Activated CD8-positive, alpha-beta memory T cell treated with anti-CD3 and anti-CD28 coated beads, Interleukin-2, amount 10 ng/mL, durations not matched to agents 7 days and 5 days (primary cell): Measurements from ENCODE around the gene GIMAP6. TPM values are rescaled to one million over a fixed set of nuclear protein-coding genes. Genes with fewer than 3 reads are reported as not detected.
"Not testable (repeated sequence)": the region's sequence is repeated elsewhere in the genome, so short reads cannot be mapped to it uniquely, and the experiment has no call there.

Experiments
- ATAC-seq: fragments of 150-1000 bp; cut with Tn5 transposase; one replicate; pipeline ENCODE4 v1.10.0; 2021; ENCODE audit warnings: moderate library complexity
- CTCF ChIA-PET: fragments of 350-600 bp; sonication (Branson Sonifier 250); formaldehyde crosslinking; loops from one replicate; lab custom pipeline; 2021; ENCODE audit warnings: antibody characterized with exemption; lab: Charles Lee
- DNase-seq: peaks from one replicate; pipeline ENCODE4 v3.0.0-alpha.2; 2020
- H3K27ac Mint-ChIP-seq: one replicate; pipeline ENCODE4 v1.8.0; 2021; ENCODE audit warnings: mild to moderate bottlenecking, mixed read lengths
- H3K27me3 Mint-ChIP-seq: one replicate; pipeline ENCODE4 v1.8.0; 2021; ENCODE audit warnings: mixed read lengths
- H3K36me3 Mint-ChIP-seq: one replicate; pipeline ENCODE4 v1.8.0; 2021; ENCODE audit warnings: mild to moderate bottlenecking, mixed read lengths
- H3K4me1 Mint-ChIP-seq: one replicate; pipeline ENCODE4 v1.8.0; 2021; ENCODE audit warnings: mixed read lengths
- H3K4me3 Mint-ChIP-seq: one replicate; pipeline ENCODE4 v1.8.0; 2021; ENCODE audit warnings: mild to moderate bottlenecking, moderate library complexity, mixed read lengths
- H3K9me3 Mint-ChIP-seq: one replicate; pipeline ENCODE4 v1.8.0; 2022; ENCODE audit warnings: low read depth, mixed read lengths
- total RNA-seq, 2 experiments: library from RNA; stranded (reverse); gene quantifications; one replicate each; pipeline ENCODE4 v1.2.3, GENCODE V29; 2021

The GIMAP6 gene
- total RNA-seq: 10 to 100 TPM; 54.6 to 65.0 TPM

DNA sequence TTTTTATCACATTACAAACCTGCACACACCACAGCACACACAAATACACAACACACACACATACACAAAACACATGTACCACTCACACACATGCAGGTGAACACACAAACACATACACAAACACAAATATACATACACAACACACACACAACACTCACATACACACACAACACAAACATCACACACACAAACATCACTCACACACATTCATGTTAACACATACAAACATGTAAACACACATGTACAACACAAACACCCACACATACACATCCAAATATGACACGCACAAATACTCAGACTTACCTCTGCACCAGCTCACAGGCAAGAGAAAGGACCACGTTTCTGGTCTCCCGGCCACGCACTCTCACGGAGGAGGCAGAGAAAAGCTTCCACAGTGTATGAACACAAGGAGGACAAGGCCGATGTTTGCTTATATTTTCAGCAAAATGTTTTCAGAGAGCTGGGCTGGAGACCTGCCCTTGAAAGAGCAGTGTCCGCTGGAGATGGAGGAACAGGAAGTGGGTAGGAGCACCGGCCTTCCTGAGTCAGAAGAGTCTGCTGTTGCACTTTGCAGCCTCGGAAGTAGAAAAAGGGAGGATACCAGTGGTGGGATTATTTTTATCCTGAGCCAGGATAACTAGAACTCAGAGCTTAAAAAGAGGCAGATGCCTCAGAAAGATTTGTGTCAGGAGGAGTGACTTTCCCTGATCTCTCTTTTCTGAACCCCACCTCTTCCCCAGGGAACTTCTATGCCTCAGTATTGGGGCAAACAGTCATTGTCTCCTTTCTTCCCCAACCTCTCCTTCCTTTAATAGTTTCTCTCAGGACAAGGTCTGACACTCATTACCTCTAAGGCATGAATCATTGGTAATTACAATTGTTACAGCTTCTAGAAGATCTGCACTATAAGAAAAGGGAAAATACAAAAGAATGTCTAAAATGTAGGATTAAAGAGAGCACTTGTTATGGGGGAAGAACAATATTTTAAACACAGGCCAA, at the start of gene GIMAP6:
Gene GIMAP6, minus strand, starts transcription at position 520 of the 999 bp plus-strand sequence. CDS start 2,243 bp downstream, outside the sequence.
- Mint-ChIP-seq H3K9me3 (peaks cover 15% of the 10 kb centered on the region), H3K4me1 (peaks cover 62% of the 10 kb centered on the region), H3K36me3 (peaks cover 72% of the 10 kb centered on the region), H3K4me3 (peak within 1 kb of the TSS; percentile 97), H3K27ac (peak within 1 kb of the TSS; percentile 91), H3K27me3 (no peaks in the 10 kb centered on the region)
- DNase-seq (peak; percentile 71), ATAC-seq (peak; percentile 77)
- CTCF ChIA-PET: interaction anchor here (0.9 to 2.6 kb wide), 11 partner anchors 11 to 183 kb away, joined by 3 to 13 read pairs (median 5); partner anchors contain the start of genes GIMAP1, GIMAP2 and GIMAP8

GRCh38 chr7:150680364-150680763, 48.2 kb upstream of the GIMAP6 start:
- H3K9me3 Mint-ChIP-seq, CTCF ChIA-PET, H3K4me3 Mint-ChIP-seq, DNase-seq, H3K27me3 Mint-ChIP-seq, ATAC-seq: not testable (repeated sequence)
- peaks cover 83% of the 10 kb centered on the region for H3K4me1 Mint-ChIP-seq
- peak overlapping the region; percentile 16 for H3K27ac Mint-ChIP-seq
- H3K36me3 Mint-ChIP-seq: peaks cover 35% of the 10 kb centered on the region

- H3K27me3 Mint-ChIP-seq, ATAC-seq, CTCF ChIA-PET, DNase-seq, H3K9me3 Mint-ChIP-seq: not testable (repeated sequence)
- H3K36me3 Mint-ChIP-seq: peaks cover 41% of the 10 kb centered on the region
- peak overlapping the region; percentile 62 for H3K27ac Mint-ChIP-seq
- peak overlapping the region; percentile 54 for H3K4me3 Mint-ChIP-seq
- peaks cover 74% of the 10 kb centered on the region for H3K4me1 Mint-ChIP-seq
Measured at GRCh38 chr7:150678601-150679000, 46.4 kb upstream of the GIMAP6 start.

GRCh38 chr7:150676854-150677253, 44.7 kb upstream of the GIMAP6 start:
- H3K9me3 Mint-ChIP-seq, H3K27me3 Mint-ChIP-seq, DNase-seq, CTCF ChIA-PET: not testable (repeated sequence)
- H3K27ac Mint-ChIP-seq: peak overlapping the region; percentile 80
- peaks cover 68% of the 10 kb centered on the region for H3K4me1 Mint-ChIP-seq
- peaks cover 37% of the 10 kb centered on the region for H3K36me3 Mint-ChIP-seq
- peak; percentile 48 for ATAC-seq
- peak overlapping the region; percentile 56 for H3K4me3 Mint-ChIP-seq

GRCh38 chr7:150676276-150676675, 44.1 kb upstream of the GIMAP6 start:
- Mint-ChIP-seq H3K4me1 (peaks cover 70% of the 10 kb centered on the region), H3K4me3 (peak overlapping the region; percentile 56), H3K27ac (peak overlapping the region; percentile 80), H3K36me3 (peaks cover 39% of the 10 kb centered on the region)
- peak; percentile 24 for ATAC-seq
- H3K9me3 Mint-ChIP-seq, DNase-seq, CTCF ChIA-PET, H3K27me3 Mint-ChIP-seq: not testable (repeated sequence)

DNA sequence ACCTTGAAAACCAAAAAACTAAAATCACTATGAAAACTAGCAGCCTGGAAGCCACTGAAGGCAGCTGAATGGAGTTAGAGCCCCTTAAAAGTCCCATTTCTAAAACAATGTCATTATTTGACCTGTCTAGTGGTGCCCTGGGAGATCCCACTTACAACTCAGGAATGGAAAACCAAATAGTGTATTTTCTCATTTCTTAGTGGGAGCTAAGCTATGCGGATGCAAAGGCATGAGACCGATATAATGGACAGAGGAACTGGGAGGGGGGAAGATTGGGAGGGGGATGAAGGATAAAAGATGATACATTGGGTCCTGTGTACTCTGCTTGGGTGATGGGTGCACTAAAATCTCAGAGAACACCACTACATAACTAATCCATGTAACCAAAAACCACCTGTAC, 43.5 kb upstream of the GIMAP6 start:
- peak overlapping the region; percentile 14 for H3K4me3 Mint-ChIP-seq
- no peak for ATAC-seq
- CTCF ChIA-PET: no interaction called here

GRCh38 chr7:150671798-150672585, 39.8 kb upstream of the GIMAP6 start:
- H3K27me3 Mint-ChIP-seq, ATAC-seq, DNase-seq, H3K9me3 Mint-ChIP-seq, CTCF ChIA-PET, H3K4me3 Mint-ChIP-seq: not testable (repeated sequence)
- H3K36me3 Mint-ChIP-seq: peaks cover 39% of the 10 kb centered on the region
- H3K4me1 Mint-ChIP-seq: peaks cover 77% of the 10 kb centered on the region
- H3K27ac Mint-ChIP-seq: peak overlapping the region; percentile 35

More for the DNA sequence above, 43.5 kb upstream of the GIMAP6 start:
- Mint-ChIP-seq H3K4me1 (peaks cover 72% of the 10 kb centered on the region), H3K36me3 (peaks cover 39% of the 10 kb centered on the region), H3K9me3 (peaks cover 3% of the 10 kb centered on the region), H3K27ac (peak overlapping the region; percentile 80), H3K27me3 (no peaks in the 10 kb centered on the region)
- no peak for DNase-seq

GRCh38 chr7:150668977-150669376, 36.8 kb upstream of the GIMAP6 start:
- Mint-ChIP-seq H3K9me3 (peaks cover 8% of the 10 kb centered on the region), H3K27me3 (no peaks in the 10 kb centered on the region), H3K4me1 (peaks cover 83% of the 10 kb centered on the region), H3K27ac (peak overlapping the region; percentile 93), H3K36me3 (peaks cover 37% of the 10 kb centered on the region), H3K4me3 (peak overlapping the region; percentile 36)
- DNase-seq (no peak), ATAC-seq (no peak)
- CTCF ChIA-PET: interaction anchor here (0.9 to 4.9 kb wide), 4 partner anchors 18 to 220 kb away, joined by 3 to 21 read pairs (median 10); partner anchors contain the start of genes GIMAP1 and GIMAP2

DNA sequence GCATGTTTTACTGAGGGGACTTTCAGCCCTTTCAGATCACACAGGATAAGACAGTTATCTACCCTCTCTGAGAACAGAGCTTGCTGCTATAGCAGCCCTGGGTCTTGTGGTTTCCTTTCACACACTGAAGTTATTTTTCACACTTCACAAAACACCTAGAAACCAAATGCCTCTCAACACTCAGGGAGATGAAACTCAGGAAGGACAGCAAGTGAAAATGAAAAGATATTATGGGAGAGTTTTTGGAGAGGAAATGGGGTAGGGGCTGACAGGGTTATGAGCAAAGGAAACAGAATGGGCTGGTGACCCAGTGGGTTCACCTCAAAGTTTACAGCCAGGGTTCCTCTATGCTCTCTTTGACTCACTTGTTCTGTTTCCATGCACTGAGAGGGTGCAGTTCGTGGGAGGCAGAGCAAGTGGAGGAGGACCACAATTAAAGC, 36.3 kb upstream of the GIMAP6 start:
- DNase-seq (peak; percentile 88), ATAC-seq (peak; percentile 76)
- Mint-ChIP-seq H3K27ac (peak overlapping the region; percentile 93), H3K36me3 (peaks cover 33% of the 10 kb centered on the region), H3K4me1 (peaks cover 88% of the 10 kb centered on the region), H3K4me3 (peak overlapping the region; percentile 36), H3K27me3 (no peaks in the 10 kb centered on the region), H3K9me3 (peaks cover 8% of the 10 kb centered on the region)
- CTCF ChIA-PET: interaction anchor here (0.9 to 4.9 kb wide), 5 partner anchors 18 to 220 kb away, joined by 3 to 21 read pairs (median 6); partner anchors contain the start of genes GIMAP1 and GIMAP2

GRCh38 chr7:150666412-150666811, 34.2 kb upstream of the GIMAP6 start:
- Mint-ChIP-seq H3K27me3 (no peaks in the 10 kb centered on the region), H3K4me1 (peaks cover 92% of the 10 kb centered on the region), H3K27ac (peak overlapping the region; percentile 93), H3K36me3 (peaks cover 28% of the 10 kb centered on the region), H3K4me3 (peak overlapping the region; percentile 2), H3K9me3 (peaks cover 5% of the 10 kb centered on the region)
- DNase-seq (no peak), ATAC-seq (no peak)
- CTCF ChIA-PET: interaction anchor here (1.0 to 2.5 kb wide), 6 partner anchors 20 to 217 kb away, joined by 3 to 14 read pairs (median 4); partner anchors contain the start of genes GIMAP1 and GIMAP8

GRCh38 chr7:150665896-150666295, 33.7 kb upstream of the GIMAP6 start:
- CTCF ChIA-PET: interaction anchor here (1.4 to 2.4 kb wide), 4 partner anchors 20 to 217 kb away, joined by 3 to 8 read pairs (median 4); partner anchors contain the start of gene GIMAP8
- Mint-ChIP-seq H3K4me1 (peaks cover 92% of the 10 kb centered on the region), H3K9me3 (peaks cover 5% of the 10 kb centered on the region), H3K4me3 (no peak overlapping the region), H3K36me3 (peaks cover 29% of the 10 kb centered on the region), H3K27me3 (no peaks in the 10 kb centered on the region), H3K27ac (peak overlapping the region; percentile 93)
- ATAC-seq (no peak), DNase-seq (no peak)

DNA sequence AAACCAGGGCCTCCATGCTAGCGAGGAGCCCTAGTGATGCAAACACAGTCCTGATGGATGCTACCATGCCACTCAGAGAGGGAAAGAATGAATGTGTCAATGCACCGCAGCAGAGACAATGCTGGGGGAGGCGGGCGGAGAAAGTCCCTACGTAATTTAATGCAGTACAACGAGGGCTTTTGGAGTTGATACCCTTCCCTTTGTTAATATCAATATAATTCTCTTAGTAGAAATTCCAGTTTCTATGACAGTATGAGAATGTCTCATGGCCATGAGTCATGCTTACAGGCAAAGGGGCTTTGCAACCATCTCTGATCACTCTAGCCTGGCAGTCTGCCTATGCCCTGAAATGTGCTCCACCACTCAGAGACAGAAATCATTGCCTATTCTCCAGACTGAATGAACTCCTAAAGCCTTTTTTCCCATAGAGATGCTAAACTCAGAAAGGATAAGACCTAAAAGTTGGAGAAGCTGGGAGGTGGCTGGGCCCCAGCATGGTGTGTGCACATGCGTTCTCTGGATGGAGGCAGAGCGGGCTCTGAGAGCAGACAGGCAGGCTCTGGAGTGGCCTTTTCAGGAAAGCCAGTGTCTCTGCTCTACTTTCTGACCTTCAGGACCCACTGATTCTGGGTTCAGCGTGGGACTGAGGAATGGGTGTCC, 33.0 kb upstream of the GIMAP6 start:
- Mint-ChIP-seq H3K4me3 (no peak overlapping the region), H3K27ac (peak overlapping the region; percentile 93), H3K4me1 (peaks cover 88% of the 10 kb centered on the region), H3K9me3 (peaks cover 5% of the 10 kb centered on the region), H3K27me3 (no peaks in the 10 kb centered on the region), H3K36me3 (peaks cover 29% of the 10 kb centered on the region)
- CTCF ChIA-PET: interaction anchor here (1.0 to 1.6 kb wide), 3 partner anchors 21 to 214 kb away, joined by 3 to 4 read pairs (median 4); no protein-coding TSS in a partner anchor
- DNase-seq (peak; percentile 54), ATAC-seq (no peak)
